Liver (tissue), 9 donors: ENCODE results near the gene NBEAL2. TPM values are rescaled to one million over a fixed set of nuclear protein-coding genes. Genes with fewer than 3 reads are reported as not detected.

Source experiments
- DNase-seq: peaks from one replicate; pipeline ENCODE4 v3.0.0-alpha.2; 2017; ENCODE audit warnings: low spot score
- H3K27ac ChIP-seq, 2 donors: one replicate each; pipeline ENCODE4 v1.7.0; 2013; ENCODE audit warnings: inconsistent platforms in 2 of 2, low read length in 2 of 2, control low read depth in 1 of 2, low read depth in 1 of 2, mild to moderate bottlenecking in 1 of 2
- H3K27me3 ChIP-seq, 4 donors: one replicate each; pipeline versions ENCODE4 v1.6.1 to v1.7.0; 2013; ENCODE audit warnings: low read length in 3 of 4, inconsistent platforms in 1 of 4, mild to moderate bottlenecking in 1 of 4, moderate library complexity in 1 of 4; ENCODE audit not compliant: control insufficient read depth in 4 of 4, insufficient read depth in 4 of 4
- H3K36me3 ChIP-seq, 4 donors: one replicate each; pipeline versions ENCODE4 v1.6.1 to v1.7.0; 2013; ENCODE audit warnings: low read length in 3 of 4, mild to moderate bottlenecking in 3 of 4, low read depth in 1 of 4, moderate library complexity in 1 of 4; ENCODE audit not compliant: control insufficient read depth in 4 of 4, insufficient read depth in 3 of 4
- H3K4me1 ChIP-seq, 4 donors: one replicate each; pipeline versions ENCODE4 v1.6.1 to v1.7.0; 2013; ENCODE audit warnings: low read length in 3 of 4, mild to moderate bottlenecking in 3 of 4, moderate library complexity in 1 of 4; ENCODE audit not compliant: control insufficient read depth in 4 of 4, insufficient read depth in 4 of 4
- H3K4me3 ChIP-seq, 3 donors: one replicate each; pipeline versions ENCODE4 v1.6.1 to v1.7.0; 2013; ENCODE audit warnings: low read length in 3 of 3, control low read depth in 1 of 3, low read depth in 1 of 3, mild to moderate bottlenecking in 1 of 3
- H3K9ac ChIP-seq, 2 donors: one replicate each; pipeline ENCODE4 v1.7.0; 2013; ENCODE audit warnings: low read length in 2 of 2, mild to moderate bottlenecking in 2 of 2, moderate library complexity in 2 of 2, control low read depth in 1 of 2, low read depth in 1 of 2
- H3K9me3 ChIP-seq, 4 donors: one replicate each; pipeline versions ENCODE4 v1.6.1 to v1.7.0; 2013; ENCODE audit warnings: low read length in 3 of 4; ENCODE audit not compliant: control insufficient read depth in 4 of 4
- ATF3 ChIP-seq: IDR thresholded peaks from 2 replicates; pipeline ENCODE4 v1.6.1; 2016; ENCODE audit warnings: antibody characterized with exemption
- CTCF ChIP-seq: fragments of 150-350 bp; IDR thresholded peaks from 2 replicates; pipeline ENCODE4 v1.5.1; 2017; ENCODE audit warnings: improper control_type of control experiment, low read depth, low read length; ENCODE audit not compliant: missing input control
- EGR1 ChIP-seq, 2 donors: IDR thresholded peaks; 2 replicates each; pipeline ENCODE4 v1.6.1; 2016 to 2018; ENCODE audit warnings: antibody characterized with exemption in 2 of 2, low read depth in 2 of 2
- FOXA1 ChIP-seq: IDR thresholded peaks from 2 replicates; pipeline ENCODE4 v1.6.1; 2016; ENCODE audit warnings: antibody characterized with exemption
- FOXA2 ChIP-seq: IDR thresholded peaks from 2 replicates; pipeline ENCODE4 v1.6.1; 2016; ENCODE audit warnings: antibody characterized with exemption
- GABPA ChIP-seq, 2 donors: IDR thresholded peaks in 1 of 2; conservative IDR thresholded peaks in 1 of 2; 2 replicates each; pipeline ENCODE4 v1.6.1; 2016; ENCODE audit warnings: antibody characterized with exemption in 2 of 2, mild to moderate bottlenecking in 1 of 2, moderate library complexity in 1 of 2
- HNF4A ChIP-seq, 2 donors: conservative IDR thresholded peaks; 2 replicates each; pipeline ENCODE4 v1.6.1; 2016; ENCODE audit warnings: antibody characterized with exemption in 2 of 2, mild to moderate bottlenecking in 2 of 2
- HNF4G ChIP-seq: IDR thresholded peaks from 2 replicates; pipeline ENCODE4 v1.6.1; 2016; ENCODE audit warnings: antibody characterized with exemption
- JUND ChIP-seq, 2 donors: IDR thresholded peaks; 2 replicates each; pipeline ENCODE4 v1.6.1; 2016; ENCODE audit warnings: antibody characterized with exemption in 2 of 2
- MAX ChIP-seq: IDR thresholded peaks from 2 replicates; pipeline ENCODE4 v1.6.1; 2016; ENCODE audit warnings: antibody characterized with exemption
- NR2F2 ChIP-seq: IDR thresholded peaks from 2 replicates; pipeline ENCODE4 v1.6.1; 2016; ENCODE audit warnings: antibody characterized with exemption
- RAD21 ChIP-seq, 2 donors: IDR thresholded peaks; 2 replicates each; pipeline ENCODE4 v1.6.1; 2016; ENCODE audit warnings: antibody characterized with exemption in 2 of 2, mild to moderate bottlenecking in 2 of 2
- REST ChIP-seq: IDR thresholded peaks from 2 replicates; pipeline ENCODE4 v1.6.1; 2016; ENCODE audit warnings: antibody characterized with exemption, mild to moderate bottlenecking
- RXRA ChIP-seq, 2 donors: IDR thresholded peaks; 2 replicates each; pipeline ENCODE4 v1.6.1; 2017 to 2018; ENCODE audit warnings: antibody characterized with exemption in 2 of 2, mild to moderate bottlenecking in 1 of 2
- SP1 ChIP-seq: IDR thresholded peaks from 2 replicates; pipeline ENCODE4 v1.6.1; 2018; ENCODE audit warnings: antibody characterized with exemption, mild to moderate bottlenecking
- TAF1 ChIP-seq: conservative IDR thresholded peaks from 2 replicates; pipeline ENCODE4 v1.6.1; 2016; ENCODE audit warnings: antibody characterized with exemption, mild to moderate bottlenecking
- YY1 ChIP-seq: IDR thresholded peaks from 2 replicates; pipeline ENCODE4 v1.6.1; 2016; ENCODE audit warnings: antibody characterized with exemption, mild to moderate bottlenecking
- ZBTB33 ChIP-seq: IDR thresholded peaks from 2 replicates; pipeline ENCODE4 v1.6.1; 2016; ENCODE audit warnings: antibody characterized with exemption
- WGBS: extraction: QIAGEN DNeasy Blood & Tissue Kit; methylation state at CpG from one replicate; pipeline ENCODE4 v1.1.7; 2013; 5-methylcytosine and 5-hydroxymethylcytosine counted together
- polyA plus RNA-seq, 2 donors: library from polyadenylated mRNA; stranded (reverse) in 1 of 2; unstranded in 1 of 2; fragments of 200-250 nt in 1 of 2; fragments of >200 nt in 1 of 2; fragmentation: Nextera tagmentation in 1 of 2; extraction: Ambion mirVana in 1 of 2; gene quantifications; one replicate each; pipeline versions ENCODE4 v1.2.1 to v1.2.3, GENCODE V29; 2013 to 2015
- total RNA-seq, 2 donors: library from RNA; depleted of rRNA; stranded (reverse); fragments of >200 nt; gene quantifications; one replicate each; pipeline ENCODE4 v1.2.3, GENCODE V29; 2014
- donor health status: healthy.
- donor health status: healthy.
- donor health status: healthy.
- donor health status: healthy.
- donor health status: healthy.

The NBEAL2 gene
- total and polyA plus RNA-seq, 4 donors = 2.0 to 20.7 (median 7.6) TPM

- WGBS = 76% methylated on average over 6 of the region's 6 CpGs
- DNase-seq = no peak
- H3K36me3 ChIP-seq = peaks cover 0 to 9% (median under 1%) of the 10 kb centered on the region in 4 donors
- no peak overlapping the region for H3K27ac ChIP-seq
- no peaks in the 10 kb centered on the region for H3K9me3 ChIP-seq
- peaks cover 30 to 66% (median 61%) of the 10 kb centered on the region in 4 donors for H3K4me1 ChIP-seq
- no peak overlapping the region for H3K9ac ChIP-seq
- H3K4me3 ChIP-seq = no peak overlapping the region
- TF ChIP-seq RXRA (IDR thresholded peaks at IDR 0.05) (no peak), ZBTB33 (no peak), CTCF (no peak), FOXA1 (no peak), FOXA2 (no peak), ATF3 (no peak), EGR1 (IDR thresholded peaks at IDR 0.05; ENCODE audit: low read depth in 2 of 2) (no peak), RAD21 (IDR thresholded peaks at IDR 0.05) (no peak), MAX (no peak), NR2F2 (no peak), SP1 (no peak), YY1 (no peak), GABPA (IDR thresholded peaks at IDR 0.05 in 1 of 2, conservative IDR thresholded peaks at IDR 0.05 in 1 of 2) (no peak), TAF1 (no peak), REST (no peak), HNF4G (no peak), HNF4A (conservative IDR thresholded peaks at IDR 0.05) (no peak), JUND (IDR thresholded peaks at IDR 0.05) (no peak)
- H3K27me3 ChIP-seq = no peaks in the 10 kb centered on the region
These were observed 46.2 kb upstream of the NBEAL2 start for GRCh38 chr3:46933261-46933660.
